Uterus (tissue), 2 donors: ENCODE data around the gene SLC9A8.

Source experiments
- CTCF ChIP-seq, 4 experiments: fragments of 200-600 bp in 2 of 4; fragments of 450-650 bp in 2 of 4; sonication (generic) in 2 of 4; IDR thresholded peaks; one replicate each; pipeline ENCODE4 v1.5.1; 2016 to 2019; ENCODE audit warnings: antibody characterized with exemption in 4 of 4, mild to moderate bottlenecking in 2 of 4, moderate library complexity in 1 of 4
- POLR2A ChIP-seq, 2 donors: fragments of 450-650 bp; IDR thresholded peaks; one replicate each; pipeline ENCODE4 v1.6.1; 2016; ENCODE audit warnings: antibody characterized with exemption in 2 of 2, mild to moderate bottlenecking in 1 of 2, moderate library complexity in 1 of 2

DNA sequence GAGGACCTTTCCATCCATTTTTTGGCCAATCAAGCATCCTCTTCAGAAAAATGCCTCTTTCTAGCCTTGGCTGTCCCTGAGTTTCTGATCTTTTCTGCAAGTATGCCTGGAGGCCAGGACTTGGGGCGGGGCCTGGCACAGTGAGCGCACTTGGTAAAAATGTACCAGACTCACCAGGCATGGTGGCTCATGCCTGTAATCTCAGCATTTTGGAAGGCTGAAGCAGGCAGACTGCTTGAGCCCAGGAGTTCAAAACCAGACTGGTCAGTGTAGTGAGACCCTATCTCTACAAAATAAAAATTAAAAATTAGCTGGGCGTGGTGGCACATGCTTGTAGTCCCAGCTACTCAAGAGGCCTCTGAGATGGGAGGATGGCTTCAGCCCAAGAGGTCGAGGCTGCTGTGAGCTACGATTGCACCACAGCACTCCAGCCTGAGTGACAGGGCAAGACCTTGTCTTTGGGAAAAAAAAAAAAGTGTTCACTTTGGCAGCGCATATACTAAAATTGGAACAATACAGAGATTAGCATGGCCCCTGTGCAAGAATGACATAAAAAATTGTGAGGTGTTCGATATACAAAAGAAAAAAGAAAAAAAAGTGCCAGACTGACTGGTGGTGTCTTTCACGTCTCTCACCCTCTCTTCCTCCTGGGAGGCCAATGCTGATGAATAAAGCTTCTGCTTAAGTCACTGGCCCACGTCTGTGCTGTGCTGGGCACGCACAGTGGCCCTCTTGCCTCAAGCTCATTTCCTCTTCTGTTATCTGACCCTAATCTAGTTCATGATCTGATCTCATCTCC lies 18.1 kb upstream of the SLC9A8 start:
- TF ChIP-seq CTCF (IDR thresholded peaks at IDR 0.05) (no peak), POLR2A (IDR thresholded peaks at IDR 0.05) (no peak)
